A673 (cell line): ENCODE data around the gene SCG5.

Experiments used
- CTCF ChIP-seq: fragments of 300-800, 200-600 bp; sonication (generic); conservative IDR thresholded peaks from 2 replicates; pipeline ENCODE4 v1.5.1; 2017; ENCODE audit warnings: low read depth, mild to moderate bottlenecking, antibody characterized with exemption, low read length, moderate library complexity, mixed read lengths
- EZH2 ChIP-seq: fragments of 200-600 bp; sonication (generic); IDR thresholded peaks from 2 replicates; pipeline ENCODE4 v1.6.1; 2017; ENCODE audit warnings: borderline replicate concordance, low read depth, mild to moderate bottlenecking, mixed read lengths, antibody characterized with exemption, low read length; ENCODE audit not compliant: poor library complexity, severe bottlenecking

- TF ChIP-seq CTCF (no peak), EZH2 (no peak)
These were observed 44.1 kb downstream of the SCG5 start for GRCh38 chr15:32685576-32685975.
